Tibial nerve (tissue), 4 donors: Measurements from ENCODE around the gene CSNK1G3. TPM values are rescaled to one million over a fixed set of nuclear protein-coding genes. Genes with fewer than 3 reads are reported as not detected.

ENCODE experiments used
- DNase-seq, 2 donors: peaks; one replicate each; pipeline ENCODE4 v3.0.0-alpha.2; 2019; ENCODE audit warnings: low spot score in 2 of 2
- H3K27ac ChIP-seq, 4 donors: fragments of 200-600 bp; sonication (generic) in 3 of 4; one replicate each; pipeline ENCODE4 v1.5.1; 2017 to 2019; ENCODE audit warnings: mild to moderate bottlenecking in 1 of 4
- H3K27me3 ChIP-seq, 2 donors: fragments of 200-600 bp; sonication (generic) in 1 of 2; one replicate each; pipeline versions ENCODE4 v1.5.1 to v1.6.0; 2017 to 2019
- H3K36me3 ChIP-seq, 3 donors: fragments of 200-600 bp; sonication (generic); one replicate each; pipeline ENCODE4 v1.5.1; 2018 to 2019
- H3K4me1 ChIP-seq, 4 donors: fragments of 200-600 bp; sonication (generic) in 3 of 4; one replicate each; pipeline ENCODE4 v1.5.1; 2017 to 2019
- H3K4me3 ChIP-seq, 4 donors: fragments of 200-600 bp; sonication (generic) in 3 of 4; one replicate each; pipeline ENCODE4 v1.5.1; 2017 to 2019; ENCODE audit warnings: mild to moderate bottlenecking in 1 of 4, moderate library complexity in 1 of 4
- H3K9me3 ChIP-seq, 4 donors: fragments of 200-600 bp; sonication (generic) in 3 of 4; one replicate each; pipeline ENCODE4 v1.5.1; 2017 to 2019
- CTCF ChIP-seq, 5 experiments: fragments of 200-600 bp in 3 of 5; fragments of 450-650 bp in 2 of 5; sonication (generic) in 3 of 5; IDR thresholded peaks; one replicate each; pipeline ENCODE4 v1.5.1; 2016 to 2019; ENCODE audit warnings: antibody characterized with exemption in 5 of 5, mild to moderate bottlenecking in 3 of 5, moderate library complexity in 2 of 5
- EP300 ChIP-seq, 2 donors: sonication (generic); formaldehyde crosslinking; IDR thresholded peaks; one replicate each; pipeline ENCODE4 v1.6.1; 2017; ENCODE audit warnings: antibody characterized with exemption in 2 of 2, mild to moderate bottlenecking in 1 of 2
- POLR2A ChIP-seq, 2 donors: fragments of 450-650 bp; IDR thresholded peaks; one replicate each; pipeline ENCODE4 v1.6.1; 2017; ENCODE audit warnings: antibody characterized with exemption in 2 of 2, mild to moderate bottlenecking in 2 of 2, moderate library complexity in 2 of 2
- WGBS, 2 donors: methylation state at CpG; one replicate each; pipeline ENCODE4 v1.1.5; 2018; 5-methylcytosine and 5-hydroxymethylcytosine counted together
- total RNA-seq, 4 donors: library from RNA; depleted of rRNA; stranded (reverse); fragments of >200 nt; gene quantifications; one replicate each; pipeline ENCODE4 v1.1.0, GENCODE V29; 2016

CSNK1G3 gene
- total RNA-seq, 4 donors from 2014 or later, result 34.5 to 48.1 (median 39.5) TPM

GRCh38 chr5:123512611-123513461 is 859 bp downstream of the CSNK1G3 start:
- peaks cover 0 to 35% (median 2%) of the 10 kb centered on the region in 4 donors for H3K4me1 ChIP-seq
- H3K27ac ChIP-seq, result peak overlapping the region; percentile 87 to 96 (median 91)
- no peaks in the 10 kb centered on the region for H3K27me3 ChIP-seq
- peak in 1 of 2 donors; percentile 21 for DNase-seq
- WGBS, 2 donors, result 0 to 2% methylated on average over 25 to 46 of the region's 50 CpGs
- H3K9me3 ChIP-seq, result no peaks in the 10 kb centered on the region
- H3K4me3 ChIP-seq, result peak overlapping the region; percentile 74 to 93 (median 84)
- no peaks in the 10 kb centered on the region for H3K36me3 ChIP-seq
- TF ChIP-seq POLR2A (IDR thresholded peaks at IDR 0.05) (no peak), CTCF (IDR thresholded peaks at IDR 0.05) (no peak), EP300 (IDR thresholded peaks at IDR 0.05) (peak in 1 of 2 donors; percentile 30)

- Histone ChIP-seq H3K4me3 (no peak overlapping the region), H3K4me1 (peaks cover 0 to 40% (median 2%) of the 10 kb centered on the region in 4 donors), H3K9me3 (no peaks in the 10 kb centered on the region), H3K27me3 (no peaks in the 10 kb centered on the region), H3K36me3 (no peaks in the 10 kb centered on the region), H3K27ac (no peak overlapping the region)
- no peak for DNase-seq
- TF ChIP-seq POLR2A (IDR thresholded peaks at IDR 0.05), result no peak
- no peak for TF ChIP-seq CTCF (IDR thresholded peaks at IDR 0.05)
- TF ChIP-seq EP300 (IDR thresholded peaks at IDR 0.05), result no peak
- 70 to 74% methylated on average over 5 of the region's 5 CpGs for WGBS, 2 donors
These were observed 2.8 kb downstream of the CSNK1G3 start for GRCh38 chr5:123514615-123515355.

- no peaks in the 10 kb centered on the region for H3K36me3 ChIP-seq
- no peaks in the 10 kb centered on the region for H3K9me3 ChIP-seq
- H3K4me3 ChIP-seq, result no peak overlapping the region
- H3K27me3 ChIP-seq, result no peaks in the 10 kb centered on the region
- peaks cover 0 to 49% (median 6%) of the 10 kb centered on the region in 4 donors for H3K4me1 ChIP-seq
- 84 to 86% methylated on average over 3 of the region's 3 CpGs for WGBS, 2 donors
- H3K27ac ChIP-seq, result no peak overlapping the region
- TF ChIP-seq CTCF (IDR thresholded peaks at IDR 0.05) (no peak), EP300 (IDR thresholded peaks at IDR 0.05) (no peak), POLR2A (IDR thresholded peaks at IDR 0.05) (no peak)
- DNase-seq, result no peak
These were observed 3.9 kb downstream of the CSNK1G3 start for GRCh38 chr5:123515904-123516303.

- no peaks in the 10 kb centered on the region for H3K36me3 ChIP-seq
- H3K27ac ChIP-seq, result no peak overlapping the region
- no peak for DNase-seq
- no peak overlapping the region for H3K4me3 ChIP-seq
- peaks cover 0 to 55% (median 11%) of the 10 kb centered on the region in 4 donors for H3K4me1 ChIP-seq
- TF ChIP-seq CTCF (IDR thresholded peaks at IDR 0.05) (no peak), POLR2A (IDR thresholded peaks at IDR 0.05) (no peak), EP300 (IDR thresholded peaks at IDR 0.05) (no peak)
- H3K27me3 ChIP-seq, result no peaks in the 10 kb centered on the region
- no peaks in the 10 kb centered on the region for H3K9me3 ChIP-seq
- 69 to 72% methylated on average over 3 of the region's 3 CpGs for WGBS, 2 donors
These were observed 5.5 kb downstream of the CSNK1G3 start for GRCh38 chr5:123517476-123517875.

- Histone ChIP-seq H3K27ac (no peak overlapping the region), H3K4me3 (no peak overlapping the region), H3K9me3 (no peaks in the 10 kb centered on the region), H3K4me1 (peaks cover 0 to 55% (median 11%) of the 10 kb centered on the region in 4 donors), H3K36me3 (no peaks in the 10 kb centered on the region), H3K27me3 (no peaks in the 10 kb centered on the region)
- TF ChIP-seq POLR2A (IDR thresholded peaks at IDR 0.05) (no peak), CTCF (IDR thresholded peaks at IDR 0.05) (no peak), EP300 (IDR thresholded peaks at IDR 0.05) (no peak)
- no peak for DNase-seq
These were observed 6.1 kb downstream of the CSNK1G3 start for GRCh38 chr5:123518111-123518510.
